GM12878 (cell line): ENCODE measurements around the gene EHHADH. TPM values are rescaled to one million over a fixed set of nuclear protein-coding genes. Genes with fewer than 3 reads are reported as not detected.

Source experiments
- BRCA1 ChIP-seq: IDR thresholded peaks from 2 replicates; pipeline ENCODE4 v1.6.1; 2011; ENCODE audit warnings: low read depth, low read length, improper control_type of control experiment
- CBFB ChIP-seq: IDR thresholded peaks from 2 replicates; pipeline ENCODE4 v1.6.1; 2016; ENCODE audit warnings: antibody characterized with exemption, low read depth
- CEBPB ChIP-seq, 2 experiments: fragments of 150-350 bp in 1 of 2; IDR thresholded peaks; 2 replicates each; pipeline ENCODE4 v1.6.1; 2012 to 2014; ENCODE audit warnings: low read depth in 2 of 2, low read length in 2 of 2, borderline replicate concordance in 1 of 2, inconsistent platforms in 1 of 2
- IRF4 ChIP-seq: IDR thresholded peaks from 2 replicates; pipeline ENCODE4 v1.6.1; 2011; ENCODE audit warnings: low read depth, low read length
- JUND ChIP-seq: IDR thresholded peaks from 2 replicates; pipeline ENCODE4 v1.6.1; 2012; ENCODE audit warnings: low read depth, mild to moderate bottlenecking, low read length, improper control_type of control experiment, moderate library complexity
- PAX5 ChIP-seq: IDR thresholded peaks from 2 replicates; pipeline ENCODE4 v1.6.1; 2011; ENCODE audit warnings: low read depth, low read length, borderline replicate concordance
- SP1 ChIP-seq: IDR thresholded peaks from one replicate; pipeline ENCODE4 v1.6.1; 2011; ENCODE audit warnings: low read depth, low read length
- SREBF1 ChIP-seq: IDR thresholded peaks from 2 replicates; pipeline ENCODE4 v1.6.1; 2012; ENCODE audit warnings: mild to moderate bottlenecking, low read length
- SREBF2 ChIP-seq: IDR thresholded peaks from 2 replicates; pipeline ENCODE4 v1.6.1; 2012; ENCODE audit warnings: mild to moderate bottlenecking, low read length
- TAF1 ChIP-seq: IDR thresholded peaks from 2 replicates; pipeline ENCODE4 v1.6.1; 2011; ENCODE audit warnings: mild to moderate bottlenecking, low read depth, low read length, borderline replicate concordance
- TCF3 ChIP-seq: IDR thresholded peaks from 2 replicates; pipeline ENCODE4 v1.6.1; 2012; ENCODE audit warnings: low read depth, mild to moderate bottlenecking, low read length, borderline replicate concordance; ENCODE audit not compliant: insufficient read depth
- ZNF622 ChIP-seq: fragments of 450-650 bp; IDR thresholded peaks from 2 replicates; pipeline ENCODE4 v1.6.1; 2017; ENCODE audit warnings: mild to moderate bottlenecking, inconsistent platforms
- polyA plus RNA-seq, 11 experiments: library from polyadenylated mRNA; depleted of rRNA in 4 of 11; unstranded in 6 of 11; stranded (reverse) in 5 of 11; fragments of >200 nt; fragmentation: Nextera tagmentation in 4 of 11; fragmentation: Illumina TruSeq in 1 of 11; extraction: Ambion mirVana in 4 of 11; extraction: Trizol in 1 of 11; gene quantifications; 1 replicate in 1 of 11; 2 replicates in 10 of 11; pipeline versions ENCODE4 v1.2.1 to v1.2.3, GENCODE V29; 2011 to 2016; ENCODE audit warnings: inconsistent platforms in 2 of 11, missing spikeins in 2 of 11, low read depth in 1 of 11
- total RNA-seq, 4 experiments: library from RNA; depleted of rRNA in 3 of 4; stranded (reverse); fragments of >200 nt in 3 of 4; fragmentation: Illumina TruSeq in 1 of 4; extraction: Trizol in 1 of 4; gene quantifications; 2 replicates each; pipeline versions ENCODE4 v1.2.1 to v1.2.3, GENCODE V29; 2013 to 2021
- TF ChIP-seq, protein P1 (sequence below): fragments of 450-650 bp; IDR thresholded peaks from 2 replicates; pipeline ENCODE4 v1.6.1; 2017; ENCODE audit warnings: borderline replicate concordance
- TF ChIP-seq, protein P2 (sequence below): fragments of 450-650 bp; IDR thresholded peaks from 2 replicates; pipeline ENCODE4 v1.6.1; 2017; ENCODE audit warnings: antibody characterized with exemption, mild to moderate bottlenecking, moderate library complexity

The EHHADH gene
- total and polyA plus RNA-seq, 10 of the 15 experiments (the other 5 are each of a cell fraction or from before 2014, with no cell fraction given), result 0.96 to 8.4 (median 5.3) TPM

DNA sequence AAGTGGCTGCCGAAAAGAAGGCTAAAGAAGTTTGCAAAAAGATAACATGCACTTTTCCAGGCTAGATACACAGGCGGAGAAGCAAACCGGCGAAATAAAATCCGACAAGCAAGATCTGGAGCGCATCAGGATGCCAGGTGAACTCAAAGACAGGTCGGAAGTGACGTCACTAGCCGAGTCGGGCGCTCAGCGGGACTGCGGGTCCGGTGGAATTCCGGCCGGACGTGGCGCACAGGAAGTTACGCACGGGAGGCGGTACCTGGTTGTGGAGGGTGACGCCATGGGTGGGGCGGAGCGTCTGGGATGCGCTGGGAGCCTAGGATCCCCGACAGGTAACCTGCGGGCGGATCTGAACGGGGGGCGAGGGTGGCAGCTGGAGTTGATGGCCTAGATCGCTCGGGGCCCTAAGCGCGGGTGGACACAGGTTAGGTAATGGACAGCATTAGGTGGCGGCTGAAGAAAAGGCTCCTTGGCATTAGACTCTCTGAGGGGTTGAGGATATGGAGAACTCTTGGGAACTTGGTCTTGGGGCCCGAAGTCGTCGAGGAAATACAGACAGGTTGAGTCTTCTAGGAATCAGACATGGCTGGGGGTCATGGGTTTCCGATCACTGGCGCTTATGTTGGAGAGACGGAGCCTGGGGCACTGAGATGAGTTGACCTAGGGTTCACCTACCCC lies 29.0 kb upstream of the EHHADH start (continued):
- TF ChIP-seq, protein P1, sequence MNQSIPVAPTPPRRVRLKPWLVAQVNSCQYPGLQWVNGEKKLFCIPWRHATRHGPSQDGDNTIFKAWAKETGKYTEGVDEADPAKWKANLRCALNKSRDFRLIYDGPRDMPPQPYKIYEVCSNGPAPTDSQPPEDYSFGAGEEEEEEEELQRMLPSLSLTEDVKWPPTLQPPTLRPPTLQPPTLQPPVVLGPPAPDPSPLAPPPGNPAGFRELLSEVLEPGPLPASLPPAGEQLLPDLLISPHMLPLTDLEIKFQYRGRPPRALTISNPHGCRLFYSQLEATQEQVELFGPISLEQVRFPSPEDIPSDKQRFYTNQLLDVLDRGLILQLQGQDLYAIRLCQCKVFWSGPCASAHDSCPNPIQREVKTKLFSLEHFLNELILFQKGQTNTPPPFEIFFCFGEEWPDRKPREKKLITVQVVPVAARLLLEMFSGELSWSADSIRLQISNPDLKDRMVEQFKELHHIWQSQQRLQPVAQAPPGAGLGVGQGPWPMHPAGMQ, result no peak
- 0 out of 2 replicates have a peak, but pooled peaks have one; percentile 42 for TF ChIP-seq TCF3
- no peak for TF ChIP-seq CEBPB (IDR thresholded peaks at IDR 0.05; ENCODE audit: borderline replicate concordance in 1 of 2, low read depth in 2 of 2, low read length in 2 of 2)
- peak; percentile 69; the same call in 1 of the 2 replicates for TF ChIP-seq TAF1
- peak; percentile 75 for TF ChIP-seq SP1
- TF ChIP-seq JUND, result no peak; the same call in 1 of the 2 replicates
- no peak for TF ChIP-seq SREBF1
- no peak for TF ChIP-seq BRCA1
- TF ChIP-seq SREBF2, result no peak
- no peak for TF ChIP-seq ZNF622
- TF ChIP-seq PAX5, result peak; percentile 45; the same call in 1 of the 2 replicates
- TF ChIP-seq, protein P2, sequence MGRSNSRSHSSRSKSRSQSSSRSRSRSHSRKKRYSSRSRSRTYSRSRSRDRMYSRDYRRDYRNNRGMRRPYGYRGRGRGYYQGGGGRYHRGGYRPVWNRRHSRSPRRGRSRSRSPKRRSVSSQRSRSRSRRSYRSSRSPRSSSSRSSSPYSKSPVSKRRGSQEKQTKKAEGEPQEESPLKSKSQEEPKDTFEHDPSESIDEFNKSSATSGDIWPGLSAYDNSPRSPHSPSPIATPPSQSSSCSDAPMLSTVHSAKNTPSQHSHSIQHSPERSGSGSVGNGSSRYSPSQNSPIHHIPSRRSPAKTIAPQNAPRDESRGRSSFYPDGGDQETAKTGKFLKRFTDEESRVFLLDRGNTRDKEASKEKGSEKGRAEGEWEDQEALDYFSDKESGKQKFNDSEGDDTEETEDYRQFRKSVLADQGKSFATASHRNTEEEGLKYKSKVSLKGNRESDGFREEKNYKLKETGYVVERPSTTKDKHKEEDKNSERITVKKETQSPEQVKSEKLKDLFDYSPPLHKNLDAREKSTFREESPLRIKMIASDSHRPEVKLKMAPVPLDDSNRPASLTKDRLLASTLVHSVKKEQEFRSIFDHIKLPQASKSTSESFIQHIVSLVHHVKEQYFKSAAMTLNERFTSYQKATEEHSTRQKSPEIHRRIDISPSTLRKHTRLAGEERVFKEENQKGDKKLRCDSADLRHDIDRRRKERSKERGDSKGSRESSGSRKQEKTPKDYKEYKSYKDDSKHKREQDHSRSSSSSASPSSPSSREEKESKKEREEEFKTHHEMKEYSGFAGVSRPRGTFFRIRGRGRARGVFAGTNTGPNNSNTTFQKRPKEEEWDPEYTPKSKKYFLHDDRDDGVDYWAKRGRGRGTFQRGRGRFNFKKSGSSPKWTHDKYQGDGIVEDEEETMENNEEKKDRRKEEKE, result no peak
- no peak for TF ChIP-seq CBFB
- no peak for TF ChIP-seq IRF4
